Osteocyte (in vitro differentiated cells): ENCODE measurements around the gene WNT5A. TPM values are rescaled to one million over a fixed set of nuclear protein-coding genes. Genes with fewer than 3 reads are reported as not detected.

ENCODE experiments used
- DNase-seq: peaks from one replicate; pipeline ENCODE4 v3.0.0; 2021; ENCODE audit warnings: mixed read lengths; ENCODE audit not compliant: unreplicated experiment; ENCODE audit errors: extremely low spot score
- H3K27ac Mint-ChIP-seq: one replicate; pipeline ENCODE4 v1.8.0; 2021; ENCODE audit warnings: mild to moderate bottlenecking, mixed read lengths; ENCODE audit not compliant: unreplicated experiment
- H3K27me3 Mint-ChIP-seq: one replicate; pipeline ENCODE4 v1.8.0; 2021; ENCODE audit warnings: mixed read lengths; ENCODE audit not compliant: unreplicated experiment
- H3K36me3 Mint-ChIP-seq: one replicate; pipeline ENCODE4 v1.8.0; 2021; ENCODE audit warnings: mixed read lengths; ENCODE audit not compliant: unreplicated experiment
- H3K4me1 Mint-ChIP-seq: one replicate; pipeline ENCODE4 v1.8.0; 2021; ENCODE audit warnings: mixed read lengths; ENCODE audit not compliant: unreplicated experiment
- H3K4me3 Mint-ChIP-seq: one replicate; pipeline ENCODE4 v1.8.0; 2021; ENCODE audit warnings: mild to moderate bottlenecking, moderate library complexity, mixed read lengths; ENCODE audit not compliant: unreplicated experiment
- H3K9me3 Mint-ChIP-seq: one replicate; pipeline ENCODE4 v1.8.0; 2021; ENCODE audit warnings: mixed read lengths; ENCODE audit not compliant: unreplicated experiment
- total RNA-seq: library from RNA; stranded (reverse); gene quantifications from 2 replicates; pipeline ENCODE4 v1.2.1, GENCODE V29; 2021
- TF ChIP-seq, protein P1 (sequence below): fragments of 200-600 bp; sonication (generic); IDR thresholded peaks from 2 replicates; pipeline ENCODE4 v1.5.0; 2021; ENCODE audit warnings: antibody characterized with exemption, mild to moderate bottlenecking, moderate library complexity

The WNT5A gene
- total RNA-seq, 1 donor from 2014 or later, result 30.4 TPM

DNA sequence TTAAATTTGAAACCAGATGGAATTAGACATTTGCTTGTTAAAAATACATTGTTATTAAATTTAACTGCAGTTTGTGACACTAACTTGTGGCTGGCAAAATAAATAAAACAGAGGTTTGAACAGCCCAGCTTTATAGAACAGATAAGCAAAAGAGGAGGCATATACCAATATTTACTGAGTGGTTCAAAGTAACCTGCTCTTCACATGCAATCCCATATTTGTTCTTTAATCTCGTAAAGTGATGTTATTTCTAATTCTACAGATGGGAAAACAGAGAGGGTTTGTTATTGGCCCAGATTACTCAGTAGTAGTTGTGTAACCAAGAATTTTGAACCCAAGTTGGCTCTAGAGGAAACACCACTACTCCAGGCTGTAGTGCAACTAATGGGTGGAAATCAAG is 37.6 kb downstream of the WNT5A start:
- DNase-seq, result no peak
- TF ChIP-seq, protein P1, sequence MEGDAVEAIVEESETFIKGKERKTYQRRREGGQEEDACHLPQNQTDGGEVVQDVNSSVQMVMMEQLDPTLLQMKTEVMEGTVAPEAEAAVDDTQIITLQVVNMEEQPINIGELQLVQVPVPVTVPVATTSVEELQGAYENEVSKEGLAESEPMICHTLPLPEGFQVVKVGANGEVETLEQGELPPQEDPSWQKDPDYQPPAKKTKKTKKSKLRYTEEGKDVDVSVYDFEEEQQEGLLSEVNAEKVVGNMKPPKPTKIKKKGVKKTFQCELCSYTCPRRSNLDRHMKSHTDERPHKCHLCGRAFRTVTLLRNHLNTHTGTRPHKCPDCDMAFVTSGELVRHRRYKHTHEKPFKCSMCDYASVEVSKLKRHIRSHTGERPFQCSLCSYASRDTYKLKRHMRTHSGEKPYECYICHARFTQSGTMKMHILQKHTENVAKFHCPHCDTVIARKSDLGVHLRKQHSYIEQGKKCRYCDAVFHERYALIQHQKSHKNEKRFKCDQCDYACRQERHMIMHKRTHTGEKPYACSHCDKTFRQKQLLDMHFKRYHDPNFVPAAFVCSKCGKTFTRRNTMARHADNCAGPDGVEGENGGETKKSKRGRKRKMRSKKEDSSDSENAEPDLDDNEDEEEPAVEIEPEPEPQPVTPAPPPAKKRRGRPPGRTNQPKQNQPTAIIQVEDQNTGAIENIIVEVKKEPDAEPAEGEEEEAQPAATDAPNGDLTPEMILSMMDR, result no peak
- Mint-ChIP-seq H3K27me3 (peaks cover 14% of the 10 kb centered on the region), H3K9me3 (no peaks in the 10 kb centered on the region), H3K4me1 (no peaks in the 10 kb centered on the region), H3K4me3 (no peak overlapping the region), H3K27ac (no peak overlapping the region), H3K36me3 (no peaks in the 10 kb centered on the region)

DNA sequence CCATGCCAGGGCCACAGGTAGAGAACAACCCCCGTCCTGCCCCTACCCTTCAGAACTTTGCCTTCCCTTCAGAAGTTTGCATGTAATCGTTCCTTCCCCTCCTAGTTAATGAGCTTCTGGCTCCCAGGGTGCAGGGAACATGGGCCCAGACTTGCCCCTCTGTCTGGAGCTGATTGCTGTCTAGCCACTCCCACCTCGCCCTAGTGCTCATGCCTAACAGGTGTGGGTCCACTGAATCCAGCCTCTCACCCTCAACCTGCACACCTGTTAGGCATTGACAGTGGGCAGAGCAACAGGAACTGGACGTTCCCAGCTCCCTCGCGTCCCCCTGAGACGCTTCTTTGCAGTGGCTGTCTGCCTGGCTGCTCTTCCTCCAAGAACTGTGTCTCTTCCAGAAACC is 40.3 kb downstream of the WNT5A start:
- Mint-ChIP-seq H3K9me3 (no peaks in the 10 kb centered on the region), H3K4me3 (no peak overlapping the region), H3K4me1 (no peaks in the 10 kb centered on the region), H3K36me3 (no peaks in the 10 kb centered on the region), H3K27me3 (peaks cover 4% of the 10 kb centered on the region), H3K27ac (no peak overlapping the region)
- TF ChIP-seq, protein P1, result no peak
- DNase-seq, result no peak

DNA sequence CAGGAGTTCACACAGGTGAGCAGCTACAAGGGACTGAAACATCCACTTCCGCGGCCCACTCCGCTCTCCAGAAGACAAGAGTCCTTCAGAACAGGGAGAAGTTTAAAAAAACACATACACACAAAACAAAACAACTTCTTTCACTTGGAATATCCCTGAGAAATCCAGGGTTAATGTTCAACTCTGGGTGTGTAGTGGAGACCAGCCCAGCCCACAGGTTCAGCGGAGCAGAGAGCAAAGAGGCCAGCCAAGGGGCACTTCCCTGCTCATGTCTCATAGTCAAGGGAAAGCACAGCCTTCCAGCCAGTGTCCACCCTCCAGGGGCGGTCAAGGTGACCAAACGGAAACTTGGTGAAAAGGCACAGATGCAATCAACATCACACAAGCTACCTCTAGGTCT is 41.6 kb downstream of the WNT5A start:
- Mint-ChIP-seq H3K4me1 (no peaks in the 10 kb centered on the region), H3K9me3 (no peaks in the 10 kb centered on the region), H3K27me3 (no peaks in the 10 kb centered on the region), H3K36me3 (no peaks in the 10 kb centered on the region), H3K4me3 (no peak overlapping the region), H3K27ac (no peak overlapping the region)
- TF ChIP-seq, protein P1, result no peak
- DNase-seq, result no peak

DNA sequence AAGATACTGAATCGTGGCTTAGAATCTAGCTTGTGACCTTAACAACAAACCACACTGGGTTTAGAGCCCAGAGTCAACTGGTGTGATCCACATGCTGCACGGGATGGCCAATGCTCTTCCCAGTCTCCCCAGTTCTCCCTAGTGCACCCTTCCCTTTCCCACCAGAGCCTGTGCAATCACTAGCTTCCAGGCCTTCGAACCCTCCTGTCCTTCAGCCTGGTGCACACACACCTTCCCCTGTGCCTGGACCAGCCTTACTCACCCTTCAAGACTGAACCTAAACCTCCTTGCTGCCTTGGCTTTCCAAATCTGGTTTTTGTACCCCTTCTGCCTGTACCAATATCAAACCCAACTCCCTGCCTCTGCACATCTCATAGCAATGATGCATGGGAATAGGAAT is 43.8 kb downstream of the WNT5A start:
- Mint-ChIP-seq H3K36me3 (no peaks in the 10 kb centered on the region), H3K9me3 (no peaks in the 10 kb centered on the region), H3K4me3 (no peak overlapping the region), H3K27ac (no peak overlapping the region), H3K27me3 (no peaks in the 10 kb centered on the region), H3K4me1 (no peaks in the 10 kb centered on the region)
- DNase-seq, result no peak
- TF ChIP-seq, protein P1, result no peak

DNA sequence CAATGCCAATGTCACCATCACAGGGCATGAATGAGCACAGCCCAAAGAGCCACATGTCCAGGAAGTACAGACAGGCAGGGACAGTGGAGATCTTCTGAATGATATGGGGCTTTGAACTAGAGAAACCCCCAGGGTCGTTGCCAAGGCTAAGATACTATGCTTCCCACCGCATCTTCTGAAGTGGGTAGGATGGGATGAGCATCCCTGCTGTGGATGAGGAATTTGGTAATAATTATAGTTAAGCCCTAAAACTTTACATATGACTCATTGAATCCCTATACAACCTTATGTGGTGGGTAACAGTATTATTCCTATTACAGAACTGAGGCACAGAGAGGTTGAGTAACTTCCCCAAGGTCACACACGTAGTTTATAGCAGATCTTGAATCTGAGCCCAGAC is 44.2 kb downstream of the WNT5A start:
- no peaks in the 10 kb centered on the region for H3K9me3 Mint-ChIP-seq
- H3K27ac Mint-ChIP-seq, result no peak overlapping the region
- TF ChIP-seq, protein P1, result no peak
- H3K4me3 Mint-ChIP-seq, result no peak overlapping the region
- H3K36me3 Mint-ChIP-seq, result no peaks in the 10 kb centered on the region
- DNase-seq, result no peak
- no peaks in the 10 kb centered on the region for H3K4me1 Mint-ChIP-seq
- no peaks in the 10 kb centered on the region for H3K27me3 Mint-ChIP-seq
